GM12872 (cell line): ENCODE results near the gene YPEL1.

Source experiments
- CTCF ChIP-seq: IDR thresholded peaks from 3 replicates; pipeline ENCODE4 v1.5.1; 2011; ENCODE audit warnings: low read depth, mild to moderate bottlenecking, low read length, moderate library complexity; ENCODE audit not compliant: insufficient read depth

YPEL1 gene

DNA sequence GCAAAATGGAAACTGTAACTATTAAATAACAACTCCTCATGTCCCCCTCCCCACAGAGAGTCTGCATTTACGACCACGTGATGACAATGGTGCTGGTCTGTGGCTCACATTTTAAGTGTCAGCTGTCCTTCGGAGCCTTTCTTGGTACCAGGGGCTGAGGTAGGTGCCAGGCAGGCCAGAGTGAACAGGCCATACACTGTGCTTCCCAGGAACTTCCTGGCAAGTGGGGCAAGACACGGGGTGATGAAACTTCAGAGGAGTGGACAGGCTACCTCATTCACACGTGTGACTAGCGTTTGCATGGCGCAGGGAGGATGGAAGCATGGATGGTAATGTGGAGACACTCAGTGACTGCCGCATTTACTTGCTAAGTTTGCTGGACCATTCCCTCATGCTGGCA lies 10.4 kb upstream of the YPEL1 start:
- TF ChIP-seq CTCF, result no peak

- no peak for TF ChIP-seq CTCF
These were observed 6.2 kb upstream of the YPEL1 start for GRCh38 chr22:21741790-21742189.

DNA sequence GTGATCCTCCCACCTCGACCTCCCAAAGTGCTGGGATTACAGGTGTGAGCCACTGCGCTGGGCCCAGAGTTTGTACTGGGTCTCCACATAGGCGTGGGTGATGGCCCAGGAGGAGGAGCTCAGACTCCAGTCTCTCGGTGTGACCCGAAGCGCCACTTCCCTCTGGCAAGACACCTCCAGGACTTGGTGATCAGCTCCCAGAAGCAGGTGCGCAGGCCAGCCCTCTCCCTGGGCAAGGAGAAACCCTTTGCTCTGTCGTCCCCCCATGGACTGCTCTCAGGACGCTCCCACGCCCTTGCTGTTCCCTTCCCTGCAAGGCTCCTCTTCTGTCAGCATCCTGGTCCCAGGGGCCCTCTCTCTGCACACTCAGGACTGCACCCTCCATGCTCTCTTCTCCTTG lies 5.5 kb upstream of the YPEL1 start:
- TF ChIP-seq CTCF, result no peak

DNA sequence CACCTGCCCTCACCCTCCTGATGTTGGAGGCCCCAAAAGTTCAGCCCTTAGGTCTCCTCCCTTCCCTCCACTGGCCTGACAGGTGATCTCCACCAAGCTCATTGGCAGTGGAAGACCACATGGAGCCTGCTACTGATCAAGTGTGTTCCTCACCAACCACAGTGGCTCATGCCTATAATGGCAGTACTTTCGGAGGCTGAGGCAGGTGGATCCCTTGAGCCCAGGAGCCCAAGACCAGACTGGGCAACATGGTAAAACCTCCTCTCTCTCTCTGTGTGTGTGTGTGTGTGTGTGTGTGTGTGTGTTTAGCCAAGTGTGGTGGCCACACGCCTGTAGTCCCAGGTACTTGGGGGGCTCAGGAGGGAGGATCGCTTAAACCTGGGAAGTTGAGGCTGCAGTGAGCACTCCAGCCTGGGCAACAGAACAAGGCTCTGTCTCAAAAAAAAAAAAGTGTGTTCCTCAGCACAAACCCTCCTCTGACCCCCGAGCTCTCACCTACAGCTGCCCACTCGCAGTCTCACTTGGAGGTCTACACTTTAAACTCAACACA lies 4.3 kb upstream of the YPEL1 start:
- TF ChIP-seq CTCF, result no peak

GRCh38 chr22:21738966-21739365 lies 3.4 kb upstream of the YPEL1 start:
- no peak for TF ChIP-seq CTCF

GRCh38 chr22:21738081-21738480 lies 2.5 kb upstream of the YPEL1 start:
- no peak for TF ChIP-seq CTCF

- no peak for TF ChIP-seq CTCF
These were observed 1.4 kb upstream of the YPEL1 start for GRCh38 chr22:21736948-21737347.
